ENCODE results near the gene SLC9C2. TPM values are rescaled to one million over a fixed set of nuclear protein-coding genes. Genes with fewer than 3 reads are reported as not detected.
A peak's percentile ranks its signal among the peaks of the same experiment; 100 is the strongest.

The SLC9C2 gene
- total RNA-seq, 1 experiment from 2014 or later, result not detected

DNA sequence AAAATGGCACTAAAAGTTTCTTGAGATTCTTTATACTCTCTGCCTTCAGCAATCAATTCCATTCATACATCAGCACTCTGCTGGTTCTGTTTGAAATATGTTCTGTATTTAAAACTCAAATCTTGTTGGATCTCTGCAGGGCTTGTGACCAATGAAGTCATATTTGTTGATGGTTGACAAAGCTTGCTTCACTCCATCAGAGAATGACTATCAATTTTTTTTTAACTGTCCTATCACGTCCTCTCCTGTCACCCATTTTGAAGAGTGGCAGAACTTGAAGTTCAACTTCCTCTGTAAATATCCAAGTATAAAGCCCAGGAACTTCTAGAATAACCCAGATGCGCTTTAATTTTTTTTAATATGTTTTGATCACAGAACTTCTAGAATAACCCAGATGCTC lies 114.9 kb downstream of the SLC9C2 start (continued):
- TF ChIP-seq ESRRA (CRISPR knock-in tag; IDR thresholded peaks at IDR 0.05; ENCODE audit: borderline replicate concordance) (no peak), GRHL2 (CRISPR knock-in tag; IDR thresholded peaks at IDR 0.05; ENCODE audit: insufficient replicate concordance, severe bottlenecking) (no peak), AFF4 (CRISPR knock-in tag; IDR thresholded peaks at IDR 0.05; ENCODE audit: borderline replicate concordance) (no peak)

GRCh38 chr1:173485401-173485800 lies 117.5 kb downstream of the SLC9C2 start:
- ATAC-seq (no peak), DNase-seq (ENCODE audit: low spot score) (no peak)
- H3K9me3 Mint-ChIP-seq, result peaks cover 3% of the 10 kb centered on the region; the same call in 1 of the 2 replicates
- H3K27ac Mint-ChIP-seq, result peak overlapping the region; percentile 61
- H3K27me3 Mint-ChIP-seq (ENCODE audit: low read depth), result no peaks in the 10 kb centered on the region
- H3K4me3 Mint-ChIP-seq, result no peak overlapping the region
- H3K4me1 Mint-ChIP-seq, result peaks cover 18% of the 10 kb centered on the region
- H3K36me3 Mint-ChIP-seq, result peaks cover 96% of the 10 kb centered on the region
- TF ChIP-seq JUN (CRISPR knock-in tag; IDR thresholded peaks at IDR 0.05) (no peak), E2F4 (CRISPR knock-in tag; IDR thresholded peaks at IDR 0.05; ENCODE audit: borderline replicate concordance, low read depth) (no peak)
- ChIA-PET POLR2A (no interaction called here), CTCF (interaction anchor here (1.7 kb wide), 1 partner anchor 56 kb away, joined by 5 read pairs; no protein-coding TSS in a partner anchor)

- ChIA-PET POLR2A (no interaction called here), CTCF (interaction anchor here (1.7 kb wide), 1 partner anchor 55 kb away, joined by 5 read pairs; no protein-coding TSS in a partner anchor)
- DNase-seq (ENCODE audit: low spot score) (no peak), ATAC-seq (no peak)
- TF ChIP-seq IRF1 (CRISPR knock-in tag; IDR thresholded peaks at IDR 0.05) (no peak), ETV6 (CRISPR knock-in tag; IDR thresholded peaks at IDR 0.05) (no peak), NFE2L1 (CRISPR knock-in tag; IDR thresholded peaks at IDR 0.05) (no peak), ZNF281 (CRISPR knock-in tag; IDR thresholded peaks at IDR 0.05) (no peak), ZNF416 (CRISPR knock-in tag; IDR thresholded peaks at IDR 0.05) (no peak), AFF4 (CRISPR knock-in tag; IDR thresholded peaks at IDR 0.05; ENCODE audit: borderline replicate concordance) (no peak), ELF4 (CRISPR knock-in tag; IDR thresholded peaks at IDR 0.05; ENCODE audit: low read depth) (no peak), KAT7 (CRISPR knock-in tag; IDR thresholded peaks at IDR 0.05; ENCODE audit: borderline replicate concordance) (no peak), E2F1 (CRISPR knock-in tag; IDR thresholded peaks at IDR 0.05) (no peak)
- TF ChIP-seq, protein P1, sequence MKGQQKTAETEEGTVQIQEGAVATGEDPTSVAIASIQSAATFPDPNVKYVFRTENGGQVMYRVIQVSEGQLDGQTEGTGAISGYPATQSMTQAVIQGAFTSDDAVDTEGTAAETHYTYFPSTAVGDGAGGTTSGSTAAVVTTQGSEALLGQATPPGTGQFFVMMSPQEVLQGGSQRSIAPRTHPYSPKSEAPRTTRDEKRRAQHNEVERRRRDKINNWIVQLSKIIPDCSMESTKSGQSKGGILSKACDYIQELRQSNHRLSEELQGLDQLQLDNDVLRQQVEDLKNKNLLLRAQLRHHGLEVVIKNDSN (CRISPR knock-in tag; IDR thresholded peaks at IDR 0.05), result no peak
- Mint-ChIP-seq H3K4me1 (peaks cover 23% of the 10 kb centered on the region), H3K27me3 (ENCODE audit: low read depth) (no peaks in the 10 kb centered on the region), H3K27ac (0 out of 2 replicates have a peak overlapping the region, but pooled peaks have one; percentile 51), H3K9me3 (no peaks in the 10 kb centered on the region), H3K4me3 (no peak overlapping the region), H3K36me3 (peaks cover 97% of the 10 kb centered on the region)
Measured at GRCh38 chr1:173484276-173484675, 118.6 kb downstream of the SLC9C2 start.
